ENCODE measurements around the gene CXCR5.

Gene CXCR5

GRCh38 chr11:118929501-118930093, 45.9 kb downstream of the CXCR5 start:
- no peak for FAIRE-seq

- FAIRE-seq = no peak
These were observed 46.5 kb downstream of the CXCR5 start for GRCh38 chr11:118930094-118930712.

- no peak for FAIRE-seq
These were observed 47.9 kb downstream of the CXCR5 start for GRCh38 chr11:118931571-118931970.

- FAIRE-seq = no peak
These were observed 49.8 kb downstream of the CXCR5 start for GRCh38 chr11:118933486-118933885.

- no peak for FAIRE-seq
These were observed 51.7 kb downstream of the CXCR5 start for GRCh38 chr11:118935376-118935775.

- FAIRE-seq = no peak
These were observed 55.1 kb downstream of the CXCR5 start for GRCh38 chr11:118938491-118939403.

GRCh38 chr11:118939404-118939915, 55.8 kb downstream of the CXCR5 start:
- no peak for FAIRE-seq

GRCh38 chr11:118939953-118940598, 56.4 kb downstream of the CXCR5 start:
- FAIRE-seq = no peak

- FAIRE-seq = no peak
These were observed 63.4 kb downstream of the CXCR5 start for GRCh38 chr11:118947091-118947490.
